H9 (cell line): Measurements from ENCODE around the gene GUK1. TPM values are rescaled to one million over a fixed set of nuclear protein-coding genes. Genes with fewer than 3 reads are reported as not detected.
A peak's percentile ranks its signal among the peaks of the same experiment; 100 is the strongest.

Source experiments
- DNase-seq: peaks from one replicate; pipeline ENCODE4 v3.0.0-alpha.2; 2017
- H2AFZ ChIP-seq: one replicate; pipeline ENCODE4 v1.6.1; 2013; ENCODE audit warnings: mild to moderate bottlenecking, low read length, control low read depth, moderate library complexity
- H2AK5ac ChIP-seq: 2 replicates; pipeline ENCODE4 v1.6.1; 2013; ENCODE audit warnings: low read length, control low read depth, mixed read lengths; ENCODE audit not compliant: insufficient read length
- H2BK120ac ChIP-seq: one replicate; pipeline ENCODE4 v1.6.1; 2013; ENCODE audit warnings: low read depth, mild to moderate bottlenecking, low read length, control low read depth, inconsistent platforms; ENCODE audit not compliant: poor library complexity, severe bottlenecking
- H2BK12ac ChIP-seq: 2 replicates; pipeline ENCODE4 v1.6.1; 2013; ENCODE audit warnings: low read length, control low read depth, mixed read lengths, low read depth; ENCODE audit not compliant: insufficient read length
- H2BK15ac ChIP-seq: 2 replicates; pipeline ENCODE4 v1.6.1; 2013; ENCODE audit warnings: low read depth, low read length, control low read depth
- H2BK20ac ChIP-seq: one replicate; pipeline ENCODE4 v1.6.1; 2013; ENCODE audit warnings: low read depth, mild to moderate bottlenecking, low read length, control low read depth, inconsistent platforms; ENCODE audit not compliant: poor library complexity, severe bottlenecking
- H2BK5ac ChIP-seq: 2 replicates; pipeline ENCODE4 v1.6.1; 2013; ENCODE audit warnings: low read length, control low read depth, mixed read lengths; ENCODE audit not compliant: insufficient read length
- H3K14ac ChIP-seq: 2 replicates; pipeline ENCODE4 v1.6.1; 2013; ENCODE audit warnings: low read length, control low read depth; ENCODE audit not compliant: insufficient read depth
- H3K18ac ChIP-seq: 2 replicates; pipeline ENCODE4 v1.6.1; 2013; ENCODE audit warnings: low read depth, mild to moderate bottlenecking, mixed read lengths, low read length, control low read depth; ENCODE audit not compliant: insufficient read length
- H3K23ac ChIP-seq: 2 replicates; pipeline ENCODE4 v1.6.1; 2013; ENCODE audit warnings: low read length, control low read depth, mixed read lengths, low read depth; ENCODE audit not compliant: insufficient read length
- H3K23me2 ChIP-seq: 2 replicates; pipeline ENCODE4 v1.6.1; 2013; ENCODE audit warnings: low read depth, mild to moderate bottlenecking, mixed read lengths, low read length, control low read depth; ENCODE audit not compliant: insufficient read length, poor library complexity, severe bottlenecking
- H3K27ac ChIP-seq: 2 replicates; pipeline ENCODE4 v1.5.1; 2013; ENCODE audit warnings: low read length, control low read depth, mixed read lengths, low read depth; ENCODE audit not compliant: insufficient read length
- H3K27me3 ChIP-seq: 2 replicates; pipeline ENCODE4 v1.6.1; 2013; ENCODE audit warnings: low read length, control low read depth, inconsistent platforms; ENCODE audit not compliant: insufficient read depth
- H3K4ac ChIP-seq: 2 replicates; pipeline ENCODE4 v1.6.1; 2013; ENCODE audit warnings: low read depth, mild to moderate bottlenecking, control low read depth, inconsistent platforms, low read length, moderate library complexity
- H3K4me1 ChIP-seq: 2 replicates; pipeline ENCODE4 v1.6.1; 2013; ENCODE audit warnings: low read length, control low read depth, inconsistent platforms; ENCODE audit not compliant: insufficient read depth
- H3K4me2 ChIP-seq: 2 replicates; pipeline ENCODE4 v1.6.1; 2013; ENCODE audit warnings: low read length, control low read depth, mixed read lengths; ENCODE audit not compliant: insufficient read length, insufficient read depth
- H3K56ac ChIP-seq: 2 replicates; pipeline ENCODE4 v1.6.1; 2013; ENCODE audit warnings: low read depth, mild to moderate bottlenecking, mixed read lengths, low read length, control low read depth; ENCODE audit not compliant: insufficient read length
- H3K79me1 ChIP-seq: 2 replicates; pipeline ENCODE4 v1.6.1; 2013; ENCODE audit warnings: low read depth, mild to moderate bottlenecking, moderate library complexity, low read length, control low read depth, inconsistent platforms; ENCODE audit not compliant: insufficient read depth, poor library complexity, severe bottlenecking
- H3K79me2 ChIP-seq: 2 replicates; pipeline ENCODE4 v1.6.1; 2013; ENCODE audit warnings: low read length, control low read depth, inconsistent platforms; ENCODE audit not compliant: insufficient read depth
- H3K9ac ChIP-seq: 2 replicates; pipeline ENCODE4 v1.6.1; 2013; ENCODE audit warnings: low read length, control low read depth, mixed read lengths; ENCODE audit not compliant: insufficient read length; ENCODE audit errors: extremely low read depth
- H3K9me3 ChIP-seq: one replicate; pipeline ENCODE4 v1.6.1; 2013; ENCODE audit warnings: low read depth, low read length, inconsistent platforms; ENCODE audit not compliant: control insufficient read depth
- H3T11ph ChIP-seq: one replicate; pipeline ENCODE4 v1.6.1; 2013; ENCODE audit warnings: mild to moderate bottlenecking, low read length, control low read depth, inconsistent platforms
- H4K20me1 ChIP-seq: one replicate; pipeline ENCODE4 v1.6.1; 2013; ENCODE audit not compliant: control insufficient read depth, insufficient read length, insufficient read depth
- H4K5ac ChIP-seq: 2 replicates; pipeline ENCODE4 v1.6.1; 2013; ENCODE audit warnings: low read depth, mild to moderate bottlenecking, mixed read lengths, low read length, control low read depth; ENCODE audit not compliant: insufficient read length
- H4K8ac ChIP-seq: replicated peaks from 2 replicates; pipeline ENCODE4 v1.6.1; 2013; ENCODE audit warnings: low read length, control low read depth, mixed read lengths, low read depth; ENCODE audit not compliant: insufficient read length
- H4K91ac ChIP-seq: 2 replicates; pipeline ENCODE4 v1.6.1; 2013; ENCODE audit warnings: low read depth, mild to moderate bottlenecking, moderate library complexity, mixed read lengths, low read length, control low read depth; ENCODE audit not compliant: insufficient read length
- H3K27ac Mint-ChIP-seq, 3 experiments: 2 replicates in 2 of 3; 3 replicates in 1 of 3; pipeline ENCODE4 v1.8.0; 2020 to 2021; ENCODE audit warnings: mixed read lengths in 3 of 3, mild to moderate bottlenecking in 1 of 3, moderate library complexity in 1 of 3
- H3K27me3 Mint-ChIP-seq: 2 replicates; pipeline ENCODE4 v1.8.0; 2021; ENCODE audit warnings: low read depth, mild to moderate bottlenecking, moderate library complexity, mixed read lengths
- H3K36me3 Mint-ChIP-seq, 3 experiments: 2 replicates in 2 of 3; 3 replicates in 1 of 3; pipeline ENCODE4 v1.8.0; 2020 to 2021; ENCODE audit warnings: low read depth in 3 of 3, mixed read lengths in 3 of 3; ENCODE audit not compliant: insufficient read depth in 1 of 3
- H3K4me1 Mint-ChIP-seq, 2 experiments: 2 replicates each; pipeline ENCODE4 v1.8.0; 2020; ENCODE audit warnings: mixed read lengths in 2 of 2
- H3K4me3 Mint-ChIP-seq, 2 experiments: 2 replicates in 1 of 2; 3 replicates in 1 of 2; pipeline ENCODE4 v1.8.0; 2020 to 2021; ENCODE audit warnings: mild to moderate bottlenecking in 2 of 2, mixed read lengths in 2 of 2, moderate library complexity in 1 of 2
- H3K9me3 Mint-ChIP-seq, 2 experiments: 2 replicates in 1 of 2; 3 replicates in 1 of 2; pipeline ENCODE4 v1.8.0; 2020; ENCODE audit warnings: mild to moderate bottlenecking in 2 of 2, mixed read lengths in 2 of 2, moderate library complexity in 1 of 2
- WGBS: extraction: QIAGEN DNeasy Blood & Tissue Kit; methylation state at CpG from one replicate; pipeline ENCODE4 v1.1.7; 2013; ENCODE audit warnings: missing lambda C conversion rate, low lambda C conversion rate, mixed read lengths; ENCODE audit not compliant: insufficient read length; ENCODE audit errors: extremely low coverage; 5-methylcytosine and 5-hydroxymethylcytosine counted together
- total RNA-seq: library from RNA; stranded (reverse); gene quantifications from 2 replicates; pipeline ENCODE4 v1.2.1, GENCODE V29; 2021
- TF ChIP-seq, protein P1 (sequence below): fragments of 200-600 bp; sonication (generic); conservative IDR thresholded peaks from 3 replicates; pipeline ENCODE4 v1.8.0; 2021; ENCODE audit warnings: antibody characterized with exemption, mild to moderate bottlenecking

GUK1 gene
- total RNA-seq, 1 experiment from 2014 or later = 88.2 TPM

GRCh38 chr1:228164561-228165371 is 24.7 kb downstream of the GUK1 start:
- H2AK5ac ChIP-seq = no peak overlapping the region
- peak overlapping the region; percentile 23 for H3K9ac ChIP-seq
- no peak overlapping the region for H3K23ac ChIP-seq
- H2BK5ac ChIP-seq = no peak overlapping the region
- no peaks in the 10 kb centered on the region for H4K20me1 ChIP-seq
- no peak overlapping the region for H3K27ac ChIP-seq
- H2AFZ ChIP-seq = no peak overlapping the region
- no peak overlapping the region for H2BK20ac ChIP-seq
- no peaks in the 10 kb centered on the region for H3K79me1 ChIP-seq
- Mint-ChIP-seq H3K4me1 (peaks cover 15 to 30% of the 10 kb centered on the region in 2 experiments), H3K4me3 (peak overlapping the region; percentile 86 to 88), H3K9me3 (peaks cover 0 to 2% of the 10 kb centered on the region in 2 experiments; a peak in 1 of 5 replicates), H3K36me3 (peaks cover 0 to 3% (median 2%) of the 10 kb centered on the region in 3 experiments; a peak in 2 of 7 replicates), H3K27me3 (peaks cover 11% of the 10 kb centered on the region), H3K27ac (peak overlapping the region; percentile 90 to 99 (median 99))
- no peak overlapping the region for H2BK15ac ChIP-seq
- peak overlapping the region; percentile 45 for H3K4me2 ChIP-seq
- no peak overlapping the region for H4K8ac ChIP-seq
- no peak overlapping the region for H4K91ac ChIP-seq
- no peak overlapping the region for H3K56ac ChIP-seq
- no peak overlapping the region for H3K14ac ChIP-seq
- H2BK12ac ChIP-seq = no peak overlapping the region
- H3K4ac ChIP-seq = no peak overlapping the region
- no peak overlapping the region for H3K18ac ChIP-seq
- peaks cover 2% of the 10 kb centered on the region for H3K23me2 ChIP-seq
- H3K27me3 ChIP-seq = no peaks in the 10 kb centered on the region
- H3K9me3 ChIP-seq = no peaks in the 10 kb centered on the region
- no peaks in the 10 kb centered on the region; the same call in 1 of the 2 replicates for H3K4me1 ChIP-seq
- TF ChIP-seq, protein P1, sequence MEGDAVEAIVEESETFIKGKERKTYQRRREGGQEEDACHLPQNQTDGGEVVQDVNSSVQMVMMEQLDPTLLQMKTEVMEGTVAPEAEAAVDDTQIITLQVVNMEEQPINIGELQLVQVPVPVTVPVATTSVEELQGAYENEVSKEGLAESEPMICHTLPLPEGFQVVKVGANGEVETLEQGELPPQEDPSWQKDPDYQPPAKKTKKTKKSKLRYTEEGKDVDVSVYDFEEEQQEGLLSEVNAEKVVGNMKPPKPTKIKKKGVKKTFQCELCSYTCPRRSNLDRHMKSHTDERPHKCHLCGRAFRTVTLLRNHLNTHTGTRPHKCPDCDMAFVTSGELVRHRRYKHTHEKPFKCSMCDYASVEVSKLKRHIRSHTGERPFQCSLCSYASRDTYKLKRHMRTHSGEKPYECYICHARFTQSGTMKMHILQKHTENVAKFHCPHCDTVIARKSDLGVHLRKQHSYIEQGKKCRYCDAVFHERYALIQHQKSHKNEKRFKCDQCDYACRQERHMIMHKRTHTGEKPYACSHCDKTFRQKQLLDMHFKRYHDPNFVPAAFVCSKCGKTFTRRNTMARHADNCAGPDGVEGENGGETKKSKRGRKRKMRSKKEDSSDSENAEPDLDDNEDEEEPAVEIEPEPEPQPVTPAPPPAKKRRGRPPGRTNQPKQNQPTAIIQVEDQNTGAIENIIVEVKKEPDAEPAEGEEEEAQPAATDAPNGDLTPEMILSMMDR = no peak
- no peak for DNase-seq
- WGBS = no CpG with 5 or more reads among the region's 20 CpGs
- H4K5ac ChIP-seq = no peak overlapping the region
- H3T11ph ChIP-seq = no peak overlapping the region
- no peak overlapping the region for H2BK120ac ChIP-seq
- H3K79me2 ChIP-seq = no peaks in the 10 kb centered on the region
